Mammary epithelial cell (primary cell): Measurements from ENCODE around the gene CRYZL1.

Experiments used
- EZH2 ChIP-seq: IDR thresholded peaks from 2 replicates; pipeline ENCODE4 v1.6.1; 2012; ENCODE audit warnings: low read length, inconsistent platforms, borderline replicate concordance
- TF ChIP-seq, protein P1 (sequence below), 2 donors: IDR thresholded peaks in 1 of 2; conservative IDR thresholded peaks in 1 of 2; 2 replicates each; pipeline ENCODE4 v1.5.1; 2011 to 2012; ENCODE audit warnings: inconsistent platforms in 2 of 2, low read length in 2 of 2, mild to moderate bottlenecking in 2 of 2, control low read depth in 1 of 2, low read depth in 1 of 2; ENCODE audit not compliant: insufficient read depth in 1 of 2; ENCODE audit errors: extremely low read depth in 1 of 2

DNA sequence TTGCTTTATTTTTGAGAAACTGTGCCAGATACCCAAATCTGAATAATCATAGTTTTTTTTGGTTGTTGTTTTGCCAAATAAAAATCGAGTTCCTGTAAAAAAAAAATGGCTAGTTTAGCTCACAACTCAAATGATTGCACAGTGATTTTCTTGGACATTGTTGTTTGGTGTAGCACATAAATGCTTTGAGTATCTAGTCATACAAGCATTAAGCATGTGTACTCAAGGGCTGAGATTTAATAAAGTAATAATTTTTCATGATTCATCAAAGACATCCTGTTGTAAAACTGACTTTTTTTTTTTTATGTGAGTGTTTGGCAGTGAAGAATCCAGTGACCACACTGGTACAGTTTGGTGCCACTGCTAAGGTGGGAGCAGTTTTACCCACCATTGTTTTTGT is 19.6 kb upstream of the CRYZL1 start:
- TF ChIP-seq, protein P1, sequence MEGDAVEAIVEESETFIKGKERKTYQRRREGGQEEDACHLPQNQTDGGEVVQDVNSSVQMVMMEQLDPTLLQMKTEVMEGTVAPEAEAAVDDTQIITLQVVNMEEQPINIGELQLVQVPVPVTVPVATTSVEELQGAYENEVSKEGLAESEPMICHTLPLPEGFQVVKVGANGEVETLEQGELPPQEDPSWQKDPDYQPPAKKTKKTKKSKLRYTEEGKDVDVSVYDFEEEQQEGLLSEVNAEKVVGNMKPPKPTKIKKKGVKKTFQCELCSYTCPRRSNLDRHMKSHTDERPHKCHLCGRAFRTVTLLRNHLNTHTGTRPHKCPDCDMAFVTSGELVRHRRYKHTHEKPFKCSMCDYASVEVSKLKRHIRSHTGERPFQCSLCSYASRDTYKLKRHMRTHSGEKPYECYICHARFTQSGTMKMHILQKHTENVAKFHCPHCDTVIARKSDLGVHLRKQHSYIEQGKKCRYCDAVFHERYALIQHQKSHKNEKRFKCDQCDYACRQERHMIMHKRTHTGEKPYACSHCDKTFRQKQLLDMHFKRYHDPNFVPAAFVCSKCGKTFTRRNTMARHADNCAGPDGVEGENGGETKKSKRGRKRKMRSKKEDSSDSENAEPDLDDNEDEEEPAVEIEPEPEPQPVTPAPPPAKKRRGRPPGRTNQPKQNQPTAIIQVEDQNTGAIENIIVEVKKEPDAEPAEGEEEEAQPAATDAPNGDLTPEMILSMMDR (conservative IDR thresholded peaks at IDR 0.05 in 1 of 2, IDR thresholded peaks at IDR 0.05 in 1 of 2; ENCODE audit: extremely low read depth in 1 of 2, insufficient read depth in 1 of 2, low read depth in 1 of 2, low read length in 2 of 2): no peak
- TF ChIP-seq EZH2: no peak
